Suppressor macrophage treated with lipopolysaccharide for 1 hour (primary cell): ENCODE measurements around the gene PCBP4.
"Not testable (repeated sequence)": the region's sequence is repeated elsewhere in the genome, so short reads cannot be mapped to it uniquely, and the experiment has no call there.

Source experiments
- DNase-seq, 3 donors: peaks; one replicate each; pipeline ENCODE4 v3.0.0-alpha.2; 2020 to 2022

The PCBP4 gene

GRCh38 chr3:51993657-51994056, 26.4 kb upstream of the PCBP4 start:
- not testable (repeated sequence) for DNase-seq

- DNase-seq, result no peak
These were observed 24.9 kb upstream of the PCBP4 start for GRCh38 chr3:51992017-51992682.

DNA sequence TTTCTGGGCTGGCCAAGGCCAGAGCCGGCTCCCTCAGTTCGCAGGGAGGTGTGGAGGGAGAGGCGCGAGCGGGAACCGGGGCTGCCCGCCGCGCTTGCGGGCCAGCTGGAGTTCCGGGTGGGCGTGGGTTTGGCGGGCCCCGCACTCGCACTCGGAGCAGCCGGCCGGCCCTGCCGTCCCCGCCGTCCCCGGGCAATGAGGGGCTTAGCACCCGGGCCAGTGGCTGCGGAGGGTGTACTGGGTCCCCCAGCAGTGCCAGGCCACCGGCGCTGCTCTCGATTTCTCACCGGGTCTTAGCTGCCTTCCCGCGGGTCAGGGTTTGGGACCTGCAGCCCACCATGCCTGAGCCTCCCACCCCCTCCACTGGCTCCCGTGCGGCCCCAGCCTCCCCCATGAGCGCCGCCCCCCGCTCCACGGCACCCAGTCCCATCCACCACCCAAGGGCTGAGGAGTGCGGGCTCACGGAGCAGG, 23.3 kb upstream of the PCBP4 start:
- not testable (repeated sequence) for DNase-seq

- DNase-seq, result no peak
These were observed 21.3 kb upstream of the PCBP4 start for GRCh38 chr3:51988286-51989146.

DNA sequence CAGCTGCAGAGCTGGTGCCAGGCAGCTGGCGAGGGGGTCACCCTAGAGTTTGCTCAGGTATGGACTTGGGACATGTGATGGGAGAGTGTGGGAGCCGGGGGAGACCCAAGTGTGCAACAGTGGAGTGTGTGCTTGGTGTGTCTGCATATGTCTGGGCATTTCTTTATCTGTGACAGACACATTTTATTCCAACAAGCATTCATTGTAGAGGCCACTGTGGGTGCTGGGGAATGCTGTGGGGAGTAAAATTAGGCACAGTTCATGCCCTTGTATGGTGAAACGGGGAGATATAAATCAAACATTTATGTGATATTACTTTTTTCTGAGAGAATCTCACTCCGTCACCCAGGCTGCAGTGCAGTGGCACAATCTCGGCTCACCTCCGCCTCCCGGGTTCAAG, 20.3 kb upstream of the PCBP4 start:
- DNase-seq, result no peak

- no peak for DNase-seq
These were observed 19.0 kb upstream of the PCBP4 start for GRCh38 chr3:51986010-51986947.

GRCh38 chr3:51985063-51985462, 17.8 kb upstream of the PCBP4 start:
- no peak for DNase-seq

- DNase-seq, result no peak
These were observed 17.0 kb upstream of the PCBP4 start for GRCh38 chr3:51984269-51984647.

DNA sequence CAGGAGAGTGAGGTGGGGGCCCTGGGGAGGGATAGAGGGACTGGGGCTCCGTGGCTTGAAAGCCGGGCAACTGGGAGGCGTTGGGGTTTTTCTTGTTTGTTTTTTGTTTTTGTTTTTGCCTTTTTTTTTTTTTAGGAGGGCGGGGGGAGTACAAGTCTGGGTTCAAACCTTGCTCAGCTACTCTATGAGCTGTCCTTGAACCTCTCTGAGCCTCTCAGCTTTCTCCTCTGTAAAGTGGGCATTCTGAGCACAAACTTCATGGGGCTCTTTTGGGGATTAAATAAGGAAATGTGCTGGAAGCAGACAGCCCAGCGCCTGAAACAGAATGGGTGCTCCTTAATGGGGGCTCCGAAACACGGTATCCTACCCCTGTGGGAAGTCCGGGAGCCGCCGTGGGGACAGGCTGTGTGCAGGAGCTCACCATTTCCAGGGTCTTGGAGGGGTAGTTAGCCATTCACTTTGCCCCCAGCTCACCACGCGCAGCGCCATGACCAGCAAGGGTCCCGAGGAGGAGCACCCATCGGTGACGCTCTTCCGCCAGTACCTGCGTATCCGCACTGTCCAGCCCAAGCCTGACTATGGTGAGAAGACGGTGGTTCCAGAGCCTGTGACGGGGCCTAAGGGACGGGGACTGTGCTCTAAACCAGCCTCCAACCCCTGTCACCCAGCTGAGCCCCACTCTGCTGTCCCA, 16.5 kb upstream of the PCBP4 start:
- no peak for DNase-seq

DNA sequence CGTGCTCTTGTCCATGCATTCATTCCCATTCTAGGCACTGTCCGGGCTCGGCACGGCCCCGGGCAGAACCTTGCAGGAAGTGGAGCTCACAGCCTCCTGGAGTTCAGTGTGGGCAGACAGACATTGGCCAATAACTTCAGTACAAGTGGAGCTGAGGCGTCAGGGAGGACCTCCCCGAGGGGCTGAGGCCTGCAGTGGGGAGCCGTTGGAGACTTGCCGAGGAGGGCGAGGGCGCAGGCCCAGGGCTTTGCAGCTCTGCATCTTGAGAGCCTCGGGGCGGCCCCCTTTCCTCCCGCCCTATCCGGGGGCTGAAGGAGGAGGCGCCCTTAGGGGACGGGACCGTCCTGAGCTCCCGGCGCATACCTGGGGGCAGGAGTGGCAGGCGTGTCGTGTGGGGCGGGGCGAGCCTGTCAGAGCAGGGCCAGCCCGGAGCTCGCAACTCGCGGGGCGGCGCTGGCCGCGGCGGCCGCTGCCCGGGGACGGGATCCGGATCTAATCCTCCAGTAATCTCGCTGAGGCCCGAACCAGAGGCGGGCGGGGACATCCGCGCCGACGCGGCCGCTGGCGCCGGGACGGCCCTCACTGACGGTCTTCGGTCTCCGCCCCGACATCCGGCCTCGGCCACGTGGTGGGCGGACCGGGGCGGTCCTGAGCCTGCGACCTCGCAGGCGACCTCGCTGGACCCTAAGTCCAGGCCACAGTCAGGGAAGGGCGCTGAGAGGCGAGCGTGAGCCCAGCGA, 15.8 kb upstream of the PCBP4 start, which contains the start of gene ACY1:
Gene ACY1 (plus strand): TSS at position 698 of the 740 bp plus-strand sequence. CDS start 530 bp downstream, outside the sequence.
- peak; percentile 88 to 95 (median 92) for DNase-seq

DNA sequence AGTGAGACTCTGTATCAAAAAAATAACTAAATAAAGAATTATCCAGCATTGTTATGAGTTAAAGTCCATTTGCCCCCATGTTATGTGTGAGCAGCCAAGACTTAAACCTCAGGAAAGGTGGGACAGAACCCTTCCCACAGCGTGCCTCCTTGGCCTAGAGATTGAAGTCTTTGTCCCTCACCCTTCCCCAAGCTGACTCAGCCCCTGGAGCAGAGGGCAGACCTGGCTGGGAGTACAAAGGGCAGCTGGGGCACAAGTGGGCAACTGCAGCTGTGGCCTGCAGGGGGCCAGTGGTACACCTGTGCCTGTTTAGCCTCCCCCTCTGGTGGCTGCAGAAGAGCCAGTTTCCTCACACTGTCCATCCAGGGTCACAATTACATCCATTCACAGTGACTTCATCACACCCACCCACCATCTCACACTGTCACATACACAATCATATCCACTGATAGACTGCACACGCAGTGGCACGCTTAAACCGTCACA, 15.1 kb upstream of the PCBP4 start:
- no peak for DNase-seq

GRCh38 chr3:51980253-51980652, 13.0 kb upstream of the PCBP4 start:
- no peak for DNase-seq

DNA sequence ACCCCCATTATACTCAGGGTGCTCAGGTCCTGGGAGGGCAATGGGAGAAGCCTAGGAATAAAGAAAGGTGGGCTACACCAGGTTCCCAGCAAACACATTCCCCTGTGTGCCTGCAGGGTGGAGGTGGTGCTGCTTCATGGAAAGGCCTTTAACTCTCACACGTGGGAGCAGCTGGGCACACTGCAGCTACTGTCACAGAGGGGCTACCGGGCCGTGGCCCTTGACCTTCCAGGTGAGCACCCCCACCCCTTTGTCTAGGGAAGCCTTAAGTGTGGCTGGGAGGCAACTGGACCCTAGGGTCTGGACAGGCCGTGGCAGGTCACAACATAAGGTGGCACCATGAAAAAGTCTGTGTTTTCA, 10.9 kb upstream of the PCBP4 start:
- DNase-seq, result no peak

- no peak for DNase-seq
These were observed 10.3 kb upstream of the PCBP4 start for GRCh38 chr3:51977446-51978142.

DNA sequence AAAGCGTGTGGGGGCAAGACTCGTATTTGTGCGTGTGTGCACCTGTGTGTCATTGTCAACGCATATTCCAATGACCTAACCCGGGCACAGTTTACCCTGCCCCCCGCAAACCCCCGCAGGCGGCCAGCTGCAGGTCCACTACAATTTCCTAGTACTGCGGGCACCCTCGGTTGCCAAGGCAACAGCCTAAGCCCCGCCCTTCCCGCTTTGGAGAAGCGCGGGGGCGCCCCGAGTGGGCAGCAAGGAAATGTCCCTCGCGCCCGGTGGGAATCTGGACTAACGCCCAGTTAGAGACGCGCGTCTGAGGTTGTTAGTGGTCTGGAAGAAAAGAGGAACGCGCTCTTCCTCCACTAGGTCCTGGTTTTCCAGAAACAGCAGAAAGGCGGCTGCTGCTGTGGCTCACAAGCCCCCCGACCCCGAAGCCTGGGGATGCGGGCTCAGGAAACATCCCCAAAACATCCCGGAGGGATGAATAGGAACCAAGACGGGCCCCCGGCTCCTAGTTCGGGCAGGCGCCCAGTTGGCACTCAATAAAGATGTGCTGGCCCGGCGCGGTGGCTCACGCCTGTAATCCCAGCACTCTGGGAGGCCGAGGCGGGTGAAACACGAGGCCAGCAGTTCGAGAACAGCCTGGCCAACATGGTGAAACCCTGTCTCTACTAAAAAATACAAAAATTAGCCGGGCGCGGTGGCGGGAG, 8.7 kb upstream of the PCBP4 start:
- peak; percentile 81 to 90 (median 83) for DNase-seq

DNA sequence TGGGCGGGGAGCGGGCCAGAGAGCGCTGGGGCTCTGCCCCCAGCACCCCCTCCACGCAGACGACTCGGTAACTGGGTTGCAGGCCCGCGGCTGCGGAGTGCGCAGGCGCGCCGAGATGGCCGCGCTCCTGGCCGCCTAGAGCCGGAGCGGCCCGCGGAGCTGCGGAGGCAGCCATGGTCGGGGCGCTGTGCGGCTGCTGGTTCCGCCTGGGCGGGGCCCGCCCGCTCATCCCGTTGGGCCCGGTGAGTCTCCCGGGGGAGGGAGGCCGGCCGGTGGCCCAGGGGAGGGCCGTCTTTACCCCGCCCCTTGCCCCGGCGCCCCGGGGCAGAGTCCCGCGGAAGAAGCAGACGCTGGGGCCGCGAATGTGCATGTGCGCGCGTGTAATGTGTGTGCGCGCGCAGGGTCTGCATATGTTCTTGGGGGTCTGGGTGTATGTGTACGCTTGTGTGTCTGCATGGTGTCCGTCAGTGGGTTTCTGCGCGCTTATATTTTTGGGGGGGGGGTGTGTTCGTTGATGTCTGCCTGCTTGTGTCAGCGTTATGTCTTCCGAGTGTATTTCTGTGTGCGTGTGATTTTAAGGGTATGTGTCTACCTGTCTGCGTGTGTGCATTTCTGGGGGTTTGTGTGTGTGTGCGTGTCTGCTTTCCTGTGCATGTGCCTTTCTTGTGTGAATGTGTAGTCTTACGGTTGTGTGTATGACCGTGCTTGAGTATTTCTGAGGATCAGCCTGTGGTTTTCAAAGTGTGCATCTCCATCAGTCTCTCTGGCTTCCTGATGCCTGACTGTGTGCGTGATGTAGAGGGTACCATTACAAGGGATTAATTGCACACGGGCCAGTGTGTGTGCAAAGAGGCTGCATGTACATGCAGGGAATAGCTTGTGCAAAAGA, 8.0 kb upstream of the PCBP4 start, which contains the start of gene ABHD14A:
Gene ABHD14A (plus strand): TSS at position 102 of the 889 bp plus-strand sequence. CDS start 72 bp downstream, at position 174.
- peak; percentile 77 to 89 (median 82) for DNase-seq

- DNase-seq, result no peak
These were observed 7.2 kb upstream of the PCBP4 start for GRCh38 chr3:51974277-51974962.

DNA sequence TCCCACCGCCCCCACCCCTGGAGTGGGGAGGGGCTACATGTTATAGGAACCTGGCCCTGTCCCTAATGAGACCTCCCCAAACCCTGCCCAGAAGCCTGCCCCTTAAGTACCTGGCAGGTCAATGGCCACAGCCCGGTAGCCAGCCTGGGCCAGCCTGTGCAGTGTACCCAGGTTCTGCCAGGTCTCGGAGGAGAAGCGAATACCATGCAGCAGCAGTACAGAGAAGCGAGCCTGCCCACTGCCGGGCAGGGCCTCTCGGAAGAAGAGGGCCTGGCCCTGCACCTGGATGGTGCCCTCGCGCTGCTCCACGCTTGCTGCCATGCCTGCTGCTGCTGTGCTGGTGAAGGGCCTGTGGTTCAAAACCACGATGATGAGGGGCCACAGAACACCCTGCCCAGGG, 4.1 kb upstream of the PCBP4 start:
- DNase-seq, result no peak
